Measurements from ENCODE around the gene CEP72.
"Not testable (repeated sequence)": the region's sequence is repeated elsewhere in the genome, so short reads cannot be mapped to it uniquely, and the experiment has no call there.

Gene CEP72

DNA sequence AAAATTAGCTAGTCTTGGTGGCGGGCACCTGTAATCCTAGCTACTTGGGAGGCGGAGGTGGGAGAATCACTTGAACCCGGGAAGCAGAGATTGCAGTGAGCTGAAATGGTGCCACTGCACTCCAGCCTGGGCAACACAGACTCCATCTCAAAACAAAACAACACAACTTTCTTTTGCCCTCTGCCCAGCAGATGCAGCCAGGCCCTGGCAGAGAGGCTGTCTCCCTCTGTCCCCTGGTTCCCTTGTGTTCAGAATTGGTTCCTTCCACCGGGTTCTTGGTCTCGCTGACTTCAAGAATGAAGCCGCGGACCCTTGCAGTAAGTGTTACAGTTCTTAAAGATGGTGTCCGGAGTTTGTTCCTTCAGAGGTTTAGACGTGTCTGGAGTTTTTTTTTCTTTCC, 30.2 kb upstream of the CEP72 start:
- no peak for DNase-seq

DNA sequence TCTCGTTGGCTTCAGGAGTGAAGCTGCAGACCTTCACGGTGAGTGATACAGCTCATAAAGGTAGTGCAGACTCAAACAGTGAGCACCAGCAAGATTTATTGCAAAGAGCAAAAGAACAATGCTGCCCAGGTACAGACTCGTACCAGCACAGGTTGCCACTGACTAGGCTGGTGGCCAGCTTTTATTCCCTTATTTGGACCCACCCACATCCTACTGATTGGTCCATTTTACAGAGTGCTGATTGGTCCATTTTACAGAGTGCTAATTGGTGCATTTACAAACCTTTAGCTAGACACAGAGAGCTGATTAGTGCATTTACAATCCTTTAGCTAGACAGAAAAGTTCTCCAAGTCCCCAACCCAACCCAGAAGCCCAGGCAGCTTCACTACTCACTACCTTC, 29.7 kb upstream of the CEP72 start:
- DNase-seq: not testable (repeated sequence)

DNA sequence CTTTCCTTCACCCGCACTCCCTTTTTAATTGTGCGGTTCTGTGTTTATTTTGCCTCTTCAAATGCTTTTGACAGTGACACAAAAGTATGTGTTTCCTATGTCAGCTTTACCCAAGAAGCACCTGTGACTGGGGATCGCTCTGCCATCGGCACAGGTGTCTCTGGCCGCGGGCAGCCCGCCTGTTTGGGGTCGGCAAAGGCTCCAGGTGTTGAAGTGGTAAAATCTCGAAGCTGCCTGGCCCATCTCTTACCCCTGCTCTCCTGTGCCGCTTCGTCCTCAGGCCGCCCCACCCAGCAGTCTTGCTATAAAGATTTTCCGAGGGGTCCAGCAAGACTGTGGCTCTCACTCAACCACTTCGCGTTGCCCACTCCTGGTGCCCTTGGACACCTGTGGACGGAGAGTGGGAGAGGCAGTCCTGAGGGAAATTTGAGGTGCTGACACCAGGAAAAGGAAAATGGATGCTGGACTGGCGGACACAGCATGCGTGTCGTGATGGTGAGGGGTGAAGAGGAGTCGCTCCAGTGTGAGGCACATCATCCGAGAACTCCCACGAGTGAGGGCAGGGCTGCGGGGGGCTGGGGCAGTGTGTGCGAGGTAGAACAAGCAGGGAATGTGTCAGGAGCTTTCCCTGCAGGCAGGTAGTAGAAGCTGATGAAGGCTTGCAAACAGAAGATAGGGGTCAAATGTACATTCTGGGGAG, 29.1 kb upstream of the CEP72 start:
- DNase-seq: no peak

DNA sequence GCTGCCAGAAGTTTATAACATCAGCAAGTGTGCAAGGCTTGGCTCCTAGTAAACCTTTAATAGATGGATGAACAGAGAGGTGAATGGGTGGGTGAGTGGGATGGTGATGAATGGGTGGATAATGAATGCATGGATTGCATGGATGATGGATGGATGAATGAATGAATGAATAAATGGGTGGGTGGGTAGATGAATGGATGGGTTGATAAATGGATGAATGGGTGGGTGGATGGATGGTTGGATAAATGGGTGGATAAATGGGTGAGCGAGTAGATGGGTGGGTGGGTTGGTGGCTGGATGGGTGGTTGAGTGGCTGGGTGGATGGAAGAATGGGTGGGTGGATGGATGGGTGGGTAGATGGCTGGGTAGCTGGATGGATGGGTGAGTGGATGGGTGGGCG, 28.5 kb upstream of the CEP72 start:
- DNase-seq: no peak

DNA sequence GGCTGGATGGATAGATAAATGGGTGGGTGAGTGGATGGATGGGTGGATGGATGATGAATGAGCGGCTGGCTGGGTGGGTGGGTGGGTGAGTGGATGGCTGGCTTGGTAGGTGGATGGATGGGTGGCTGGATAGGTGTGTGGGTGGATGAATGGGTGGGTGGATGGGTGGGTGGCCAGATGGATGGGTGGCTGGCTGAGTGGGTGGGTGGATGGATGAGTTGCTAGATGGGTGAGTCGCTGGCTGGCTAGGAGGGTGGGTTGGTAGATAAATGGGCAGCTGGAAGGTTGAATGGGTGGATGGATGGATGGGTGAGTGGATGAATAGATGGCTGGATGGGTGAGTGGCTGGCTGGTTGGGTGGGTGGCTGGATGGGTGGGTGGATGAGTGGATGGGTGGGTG, 27.9 kb upstream of the CEP72 start:
- no peak for DNase-seq

DNA sequence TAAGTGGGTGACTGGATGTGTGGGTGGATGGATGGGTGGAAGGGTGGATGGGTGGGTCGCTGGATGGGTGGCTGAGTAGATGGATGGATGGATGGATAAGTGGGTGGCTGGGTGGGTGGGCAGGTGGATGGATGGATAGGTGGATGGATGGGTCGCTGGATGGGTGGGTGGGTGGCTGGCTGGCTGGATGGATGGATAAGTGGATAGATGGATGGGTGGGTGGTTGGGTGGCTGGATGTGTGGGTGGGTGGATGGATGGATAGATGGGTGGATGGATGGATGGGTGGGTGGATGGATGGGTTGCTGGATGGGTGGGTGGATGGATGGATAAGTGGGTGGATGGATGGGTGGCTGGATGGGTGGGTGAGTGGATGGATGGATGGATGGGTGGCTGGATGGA, 27.3 kb upstream of the CEP72 start:
- DNase-seq: no peak

DNA sequence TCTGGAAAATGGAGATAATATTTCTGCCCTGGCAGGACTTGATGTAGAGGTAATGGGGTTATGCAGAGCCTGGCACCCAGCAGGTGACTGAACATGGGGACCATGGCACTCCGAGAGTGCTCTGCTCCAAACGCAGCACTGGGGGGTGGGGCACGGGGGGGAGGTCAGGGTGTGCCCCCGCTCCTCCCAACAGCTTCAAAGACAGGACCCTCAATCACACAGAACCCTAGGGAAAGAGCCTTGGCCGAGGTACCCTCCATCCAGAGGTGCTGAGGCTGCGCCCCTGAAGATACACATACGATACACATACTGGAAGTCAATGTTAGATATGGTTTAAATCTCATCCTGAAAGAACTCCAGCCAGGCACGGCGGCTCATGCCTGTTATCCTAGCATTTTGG, 26.6 kb upstream of the CEP72 start:
- no peak for DNase-seq

DNA sequence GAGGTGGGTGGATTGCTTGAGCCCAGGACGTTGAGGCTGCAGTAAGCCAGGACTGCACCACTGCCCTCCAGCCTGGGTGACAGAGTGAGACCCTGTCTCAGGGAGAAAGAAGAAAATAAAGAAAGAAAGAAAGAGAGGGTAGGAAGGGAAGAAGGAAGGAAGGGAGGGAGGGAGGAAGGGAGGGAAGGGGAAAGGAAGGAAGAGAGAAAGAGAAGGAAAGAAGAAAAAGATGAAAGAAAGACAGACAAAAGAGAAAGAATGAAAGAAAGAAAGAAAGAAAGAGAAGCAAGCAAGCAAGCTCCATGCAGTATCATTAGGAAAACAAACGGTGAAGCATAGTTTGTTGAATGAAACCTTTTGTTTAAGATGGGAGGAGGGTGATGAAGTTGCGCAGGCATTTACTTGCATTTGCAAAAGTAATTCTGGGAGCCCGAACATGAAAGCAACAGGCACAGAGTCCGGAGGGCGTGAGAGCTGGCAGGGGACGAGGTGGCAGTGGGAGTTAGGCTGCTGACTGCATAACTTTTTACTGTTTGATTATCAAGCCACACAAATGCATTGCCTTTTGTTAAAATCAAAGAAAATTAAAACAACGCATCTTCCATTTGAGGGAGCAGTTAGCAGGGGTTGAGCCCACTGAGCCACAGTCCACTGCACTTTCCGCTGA, 26.0 kb upstream of the CEP72 start:
- DNase-seq: no peak

DNA sequence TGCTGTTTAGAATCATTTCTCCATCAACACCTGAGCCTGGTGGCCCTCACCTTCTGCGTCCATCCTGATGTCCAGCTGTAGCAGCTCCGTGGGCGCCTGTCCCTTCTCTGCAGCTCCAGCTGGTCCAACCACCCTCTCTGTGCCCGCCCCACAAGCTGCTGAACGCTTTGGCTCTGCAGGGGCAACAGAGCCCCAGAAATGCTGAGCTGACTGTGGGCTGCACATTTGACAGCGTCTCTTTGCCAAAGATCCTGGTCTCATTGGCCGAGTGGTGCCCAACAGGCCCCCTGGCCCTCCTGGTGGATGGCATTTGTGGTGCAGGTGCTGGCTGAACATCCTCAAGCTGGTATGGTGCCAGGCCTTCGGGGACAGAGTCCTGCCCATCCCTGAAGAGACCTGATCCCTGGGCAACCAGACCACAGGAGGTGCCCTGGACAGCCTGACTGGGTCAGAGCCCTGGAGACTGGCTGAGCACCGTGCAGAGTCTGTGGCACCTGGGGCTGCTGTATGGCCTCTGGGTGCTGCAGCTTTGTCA, 25.3 kb upstream of the CEP72 start:
- DNase-seq: no peak

DNA sequence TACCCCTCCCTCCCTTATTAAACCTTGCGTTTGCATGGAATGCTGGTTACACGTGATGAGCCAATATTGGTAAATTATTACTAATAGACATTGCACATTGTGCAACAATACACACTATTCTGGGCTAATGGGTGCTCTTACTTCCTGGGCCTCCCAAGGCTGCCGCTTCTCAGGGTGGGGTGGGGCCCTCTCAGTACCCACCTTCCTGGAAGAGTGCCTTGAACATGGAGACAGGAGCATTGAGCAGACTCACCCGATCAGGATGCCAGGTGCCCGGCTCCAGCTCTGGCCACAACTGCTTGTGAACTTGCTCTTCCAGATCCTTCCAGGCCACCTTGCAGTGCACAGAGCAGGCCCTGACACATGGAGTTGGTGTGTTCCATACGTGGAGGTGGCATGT, 24.7 kb upstream of the CEP72 start:
- no peak for DNase-seq

DNA sequence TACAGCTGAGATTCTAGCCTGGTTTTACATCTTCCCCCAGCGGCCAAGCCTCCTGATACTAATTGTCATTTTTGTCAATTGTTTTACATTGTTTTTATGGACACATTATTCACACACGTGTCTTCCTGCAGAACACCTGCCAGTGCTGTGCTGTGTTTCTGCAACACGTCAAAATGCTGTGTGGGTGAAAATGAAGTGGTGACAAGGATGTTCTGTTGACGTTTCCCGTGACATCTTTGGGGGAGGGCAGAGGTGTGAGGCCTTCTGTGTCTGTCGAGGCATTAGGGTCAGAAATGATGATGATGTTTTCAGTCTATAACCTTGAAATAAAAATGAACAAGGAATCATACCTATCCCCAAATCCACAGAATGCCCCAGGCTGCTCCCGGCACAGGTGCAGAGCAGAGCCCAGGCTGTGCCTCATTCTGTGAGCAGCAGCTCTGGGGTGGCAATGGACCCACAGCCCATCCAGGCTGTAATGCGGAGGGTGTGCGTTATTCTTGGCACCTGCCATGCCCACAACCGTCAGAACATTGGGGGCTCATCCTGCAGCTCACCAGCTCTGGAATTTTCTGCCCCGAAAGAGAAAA, 23.6 kb upstream of the CEP72 start:
- no peak for DNase-seq

DNA sequence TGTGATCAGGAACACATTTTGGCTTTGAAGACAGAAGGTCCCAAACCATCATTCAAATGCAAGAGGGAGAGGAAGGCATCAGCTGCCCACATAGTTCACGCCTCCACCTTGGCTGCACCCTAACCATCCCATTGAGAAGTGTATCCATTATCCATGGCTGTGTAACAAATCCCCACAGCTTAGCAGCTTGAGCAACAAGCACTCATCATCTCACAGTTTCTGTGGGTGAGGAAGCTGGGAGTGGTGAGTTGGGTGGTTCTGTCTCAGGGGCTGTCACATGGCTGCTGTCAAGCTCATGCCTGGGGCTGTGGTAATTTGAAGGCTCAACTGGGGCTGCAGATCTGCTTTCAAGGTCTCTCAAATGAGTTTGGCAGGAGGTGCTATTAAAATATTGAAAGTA, 23.0 kb upstream of the CEP72 start:
- no peak for DNase-seq

DNA sequence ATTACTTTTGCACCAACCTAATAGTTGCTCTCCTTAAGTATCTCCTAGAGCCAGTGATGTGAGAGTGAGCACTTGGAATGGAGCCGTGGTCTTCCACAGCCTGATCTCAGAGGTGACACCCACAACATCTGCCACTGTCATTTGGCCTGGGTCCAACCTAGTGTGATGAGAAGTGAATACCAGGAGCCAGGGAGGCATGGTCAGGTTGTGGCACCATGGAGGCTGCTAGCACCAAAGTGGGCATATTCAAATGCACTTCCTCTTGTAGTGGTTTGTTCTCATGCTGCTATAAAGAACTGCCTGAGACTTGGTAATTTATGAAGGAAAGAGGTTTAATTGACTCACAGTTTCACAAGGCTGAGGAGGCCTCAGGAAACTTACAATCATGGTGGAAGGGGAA, 22.6 kb upstream of the CEP72 start:
- DNase-seq: no peak

DNA sequence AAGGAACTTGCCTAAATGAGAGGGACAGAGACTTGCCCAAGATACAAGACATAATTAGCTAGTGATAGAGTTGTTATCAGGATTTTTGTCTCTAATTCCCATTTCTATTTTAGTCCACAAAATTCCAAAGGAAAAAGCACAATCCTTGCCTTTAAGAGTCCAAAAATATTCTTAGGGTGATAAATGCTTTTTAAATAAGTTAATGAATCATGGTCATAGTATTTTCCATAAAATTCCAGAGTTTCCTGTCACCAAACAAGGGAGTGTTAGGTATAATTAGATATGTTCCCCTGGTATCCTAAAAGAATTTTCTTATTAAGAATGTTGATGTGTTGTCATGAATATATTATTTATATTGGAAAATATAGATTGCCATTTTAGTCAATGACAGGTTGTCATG, 21.8 kb upstream of the CEP72 start:
- DNase-seq: no peak

DNA sequence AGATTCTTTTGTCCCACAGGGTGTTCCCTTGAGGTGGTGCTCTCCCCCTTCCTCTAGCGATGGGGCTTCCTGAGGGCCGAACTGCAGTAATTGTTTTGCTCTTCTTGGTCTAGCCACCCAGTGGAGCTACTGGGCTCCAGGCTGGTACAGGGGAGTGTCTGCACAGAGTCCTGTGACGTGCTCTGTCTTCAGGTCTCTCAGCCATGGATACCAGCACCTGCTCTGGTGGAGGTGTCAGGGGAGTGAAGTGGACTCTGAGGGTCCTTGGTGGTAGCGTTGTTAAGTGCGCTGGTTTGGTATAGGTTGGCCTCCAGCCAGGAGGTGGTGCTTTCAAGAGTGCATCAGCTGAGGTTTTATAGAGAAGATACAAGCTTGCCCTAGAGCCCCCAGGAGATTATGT, 20.4 kb upstream of the CEP72 start:
- no peak for DNase-seq

DNA sequence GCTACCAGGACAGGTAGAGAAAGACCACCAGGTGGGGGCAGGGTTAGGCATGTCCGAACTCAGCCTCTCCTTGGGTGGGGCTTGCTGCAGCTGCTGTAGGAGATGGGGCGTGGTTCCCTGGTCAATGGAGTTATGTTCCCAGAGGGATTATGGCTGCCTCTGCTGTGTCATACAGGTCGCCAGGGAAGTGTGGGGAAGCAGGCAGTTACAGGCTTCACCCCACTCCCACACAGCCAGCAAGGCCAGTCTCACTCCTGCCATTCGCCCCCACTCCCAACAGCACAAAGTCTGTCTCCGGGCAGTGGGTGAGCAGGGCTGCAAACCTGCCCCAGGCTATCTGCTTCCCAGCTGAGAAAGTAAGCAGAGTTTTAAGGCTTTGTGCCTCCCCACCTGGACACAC, 20.0 kb upstream of the CEP72 start:
- no peak for DNase-seq

DNA sequence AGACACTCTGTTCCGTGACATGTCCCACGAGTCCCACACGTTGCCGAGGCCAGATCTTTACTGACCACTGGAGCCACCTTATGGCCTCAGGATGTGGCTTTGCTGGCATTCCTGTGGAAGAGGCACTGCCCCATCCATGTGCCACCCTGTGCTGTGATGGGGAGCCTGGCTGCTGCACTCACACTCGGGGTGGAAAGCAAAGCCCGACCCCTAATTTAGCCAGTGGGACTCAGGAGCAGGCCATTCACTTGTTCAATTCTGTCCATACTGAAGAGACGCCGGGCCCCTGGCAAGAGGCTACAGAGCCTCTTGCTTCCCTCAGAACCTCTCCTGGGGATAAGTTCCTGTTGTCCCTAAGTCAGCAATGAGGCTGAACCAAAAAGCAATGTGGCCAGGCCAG, 18.6 kb upstream of the CEP72 start:
- no peak for DNase-seq

DNA sequence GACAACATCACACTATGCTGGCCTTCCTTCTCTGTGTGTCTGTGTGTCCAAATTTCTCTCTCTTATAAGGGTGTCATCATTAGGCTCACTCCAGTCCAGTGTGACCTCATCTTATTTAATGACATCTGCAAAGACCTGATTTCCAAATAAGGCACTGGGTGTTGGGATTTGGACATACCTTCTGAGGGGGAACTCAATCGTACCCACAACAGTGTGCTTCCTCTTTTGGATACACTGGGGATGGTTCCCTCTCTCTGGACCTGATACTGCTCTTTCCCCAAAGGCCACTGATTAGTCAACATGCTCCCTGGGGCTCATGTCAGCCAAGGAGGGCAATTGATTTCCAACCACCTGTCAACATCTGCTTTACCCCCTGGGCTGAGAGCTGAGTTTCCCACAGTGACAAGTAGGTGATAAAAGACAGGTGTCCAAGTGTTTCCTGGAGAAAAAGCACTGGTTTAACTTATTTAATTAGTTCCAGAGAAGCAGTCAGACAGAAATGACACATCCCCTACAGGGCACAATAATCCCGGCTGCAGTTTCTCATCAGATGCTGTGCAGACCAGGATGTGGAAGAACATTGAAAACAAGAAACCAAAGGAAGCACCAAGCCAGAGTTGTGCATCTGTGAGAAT, 17.8 kb upstream of the CEP72 start:
- DNase-seq: no peak

DNA sequence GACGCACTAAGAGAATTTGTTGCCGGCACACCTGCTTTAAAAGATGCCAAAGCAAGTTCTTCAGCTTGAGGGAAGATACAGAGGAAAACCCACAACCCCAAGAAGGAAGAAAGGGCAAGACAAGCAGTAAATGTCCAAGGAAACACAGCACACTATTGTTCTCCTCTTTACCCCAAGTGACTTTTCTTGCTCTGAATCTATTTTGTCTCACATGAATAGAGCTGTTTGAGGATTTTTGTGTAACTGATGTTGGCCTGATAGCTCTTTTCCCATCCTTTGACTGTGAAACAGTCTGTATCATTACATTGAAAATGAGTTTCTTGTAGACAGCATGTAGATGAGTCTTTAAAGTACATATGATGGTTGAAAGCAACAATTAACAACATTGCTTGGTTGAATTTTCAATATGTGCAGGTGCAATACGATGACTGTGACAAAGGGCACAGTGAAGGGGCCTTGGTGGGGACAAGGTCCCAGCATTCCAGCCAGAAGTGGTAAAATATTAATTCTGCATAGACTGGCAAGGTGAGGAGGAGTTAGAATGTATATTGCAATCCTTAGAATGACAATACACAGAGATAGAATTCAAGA, 16.8 kb upstream of the CEP72 start:
- no peak for DNase-seq

DNA sequence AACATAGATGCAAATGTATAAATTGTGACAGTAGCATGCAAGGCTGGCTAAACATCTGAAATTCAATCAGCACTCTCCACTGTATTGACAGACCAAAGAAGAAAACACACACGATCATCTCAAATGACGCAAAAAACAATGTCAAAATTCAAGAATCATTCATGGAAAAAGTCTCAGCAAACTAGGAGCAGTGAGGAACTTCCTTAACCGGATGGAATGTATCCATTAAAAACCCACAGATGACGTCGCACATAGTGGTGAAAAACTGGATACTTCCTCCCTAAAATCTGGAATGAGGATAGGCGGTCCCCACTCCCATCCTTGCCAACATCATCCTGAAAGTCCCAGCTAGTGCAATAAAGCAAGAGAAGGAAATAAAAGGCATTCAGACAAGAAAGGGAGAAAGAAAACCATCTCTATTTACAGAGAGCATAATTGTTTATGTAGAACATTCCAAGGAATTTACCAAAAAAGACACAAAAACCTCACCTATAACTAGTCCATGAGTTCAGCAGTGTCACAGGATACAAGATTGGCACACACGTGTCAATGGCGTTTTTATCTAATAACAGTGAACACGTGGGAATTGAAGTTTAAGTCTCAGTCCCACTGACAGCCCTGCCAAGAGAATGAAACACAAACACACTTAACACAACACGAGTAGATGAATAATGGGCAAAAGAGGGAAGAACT, 14.1 kb upstream of the CEP72 start:
- no peak for DNase-seq

DNA sequence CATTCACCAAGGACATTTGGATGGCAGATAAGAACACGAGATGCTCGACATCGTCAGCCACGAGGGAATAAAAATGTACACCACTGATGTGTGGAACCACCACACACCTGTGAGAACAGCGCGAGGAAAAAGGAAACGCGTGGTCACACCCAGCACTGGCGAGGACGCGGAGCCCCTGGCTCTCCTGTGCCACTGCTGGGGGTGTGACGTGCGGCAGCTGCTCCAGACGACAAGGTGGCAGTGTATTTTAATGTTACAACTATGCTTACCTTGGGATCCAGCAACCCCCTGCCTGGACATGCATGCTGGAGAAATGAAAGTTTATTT, 13.6 kb upstream of the CEP72 start:
- DNase-seq: no peak

DNA sequence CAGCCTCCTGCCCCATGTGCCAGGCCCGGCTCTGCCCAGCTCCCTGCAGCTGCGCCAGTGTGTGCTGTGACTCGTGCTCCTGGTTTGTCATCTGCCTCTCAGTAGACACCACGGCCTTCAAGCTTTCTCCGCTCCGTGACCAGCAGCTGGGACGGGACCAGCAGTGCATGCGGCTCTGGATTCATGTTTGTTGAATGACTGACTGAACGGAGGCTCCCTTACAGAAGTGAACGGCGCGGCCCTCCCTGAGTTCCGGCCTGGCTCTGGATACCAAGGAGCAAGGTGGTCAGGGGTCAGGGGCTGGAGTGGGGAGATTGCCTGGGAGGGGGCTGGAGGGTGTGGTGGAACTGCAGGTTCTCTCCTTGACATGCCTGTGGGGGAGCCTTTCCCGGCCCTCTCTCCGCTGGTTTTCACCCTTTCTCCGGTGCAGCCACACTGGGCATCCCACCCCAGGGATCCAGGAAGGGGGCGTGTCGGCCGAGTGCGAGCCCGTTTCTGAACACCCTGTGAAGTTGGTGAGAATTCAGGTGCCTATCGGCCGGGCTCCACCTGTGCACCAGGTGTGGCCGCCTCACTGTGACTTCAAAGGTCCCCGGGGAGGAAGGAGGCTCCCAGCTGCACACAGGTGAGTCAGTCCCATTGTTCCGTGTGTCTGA, 11.1 kb upstream of the CEP72 start:
- no peak for DNase-seq
